Activated CD4-positive, alpha-beta T cell treated with anti-CD3 and anti-CD28 coated beads, Interleukin-2, amount 10 ng/mL, durations not matched to agents 7 days and 5 days (primary cell): ENCODE measurements around the gene OPCML. TPM values are rescaled to one million over a fixed set of nuclear protein-coding genes. Genes with fewer than 3 reads are reported as not detected.

Experiments used
- CTCF ChIA-PET: fragments of 350-600 bp; sonication (Branson Sonifier 250); formaldehyde crosslinking; loops from one replicate; lab custom pipeline; 2021; ENCODE audit warnings: antibody characterized with exemption; lab: Charles Lee
- POLR2A ChIA-PET: fragments of 350-600 bp; sonication (Branson Sonifier 250); formaldehyde crosslinking; loops from one replicate; lab custom pipeline; 2021; ENCODE audit warnings: antibody characterized with exemption; lab: Charles Lee
- DNase-seq: peaks from one replicate; pipeline ENCODE4 v3.0.0-alpha.2; 2020
- H3K27ac Mint-ChIP-seq: one replicate; pipeline ENCODE4 v1.8.0; 2021; ENCODE audit warnings: mild to moderate bottlenecking, moderate library complexity, mixed read lengths
- H3K27me3 Mint-ChIP-seq: one replicate; pipeline ENCODE4 v1.8.0; 2021; ENCODE audit warnings: mixed read lengths
- H3K36me3 Mint-ChIP-seq: one replicate; pipeline ENCODE4 v1.8.0; 2021; ENCODE audit warnings: low read depth, mixed read lengths
- H3K4me1 Mint-ChIP-seq: one replicate; pipeline ENCODE4 v1.8.0; 2021; ENCODE audit warnings: mixed read lengths
- H3K4me3 Mint-ChIP-seq: one replicate; pipeline ENCODE4 v1.8.0; 2021; ENCODE audit warnings: mild to moderate bottlenecking, moderate library complexity, mixed read lengths
- H3K9me3 Mint-ChIP-seq: one replicate; pipeline ENCODE4 v1.8.0; 2021; ENCODE audit warnings: mixed read lengths
- total RNA-seq, 2 experiments: library from RNA; stranded (reverse); gene quantifications; one replicate each; pipeline ENCODE4 v1.2.3, GENCODE V29; 2021

Gene OPCML
- total RNA-seq, 2 experiments from 2014 or later, result not detected

DNA sequence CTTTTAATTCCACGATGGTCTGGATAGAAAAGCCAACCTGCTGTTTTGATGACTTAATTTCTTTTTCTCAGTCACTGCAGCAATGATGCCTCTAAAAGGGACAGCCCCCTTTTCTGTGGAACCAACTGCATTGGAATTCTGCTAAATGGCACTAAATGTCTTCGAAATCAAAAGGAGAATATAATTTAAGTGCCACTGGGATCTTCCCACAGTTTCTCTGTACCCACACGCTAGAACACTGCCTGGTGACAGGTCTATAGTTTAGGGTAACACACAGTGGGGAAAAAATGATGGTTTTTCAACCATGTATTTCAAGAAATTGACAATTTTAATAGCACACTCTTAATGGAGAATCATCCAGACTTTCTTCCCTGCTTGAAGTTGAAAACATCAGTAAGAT is 182.3 kb downstream of the OPCML start:
- Mint-ChIP-seq H3K27me3 (no peaks in the 10 kb centered on the region), H3K4me3 (no peak overlapping the region), H3K27ac (no peak overlapping the region), H3K4me1 (no peaks in the 10 kb centered on the region), H3K36me3 (no peaks in the 10 kb centered on the region), H3K9me3 (no peaks in the 10 kb centered on the region)
- POLR2A ChIA-PET, result no interaction called here
- no peak for DNase-seq
- CTCF ChIA-PET, result no interaction called here

DNA sequence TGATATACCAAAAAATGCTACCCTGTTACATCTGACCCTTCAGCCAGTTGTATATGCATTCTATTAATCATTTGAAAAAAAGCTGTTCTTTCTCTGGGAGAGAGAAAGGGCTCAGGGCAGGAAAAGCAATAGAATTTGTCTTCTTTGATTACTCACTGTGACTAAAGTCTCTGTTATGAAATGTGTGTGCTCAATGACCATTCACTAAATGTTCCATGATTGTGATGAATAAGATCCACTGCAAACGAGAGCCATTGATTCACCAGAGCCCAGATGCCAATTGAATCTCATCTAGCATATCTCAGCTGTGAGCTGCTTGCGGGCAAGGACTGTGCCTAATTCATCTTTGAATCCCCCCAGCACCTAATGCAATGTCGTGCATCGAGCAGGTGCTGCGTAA is 184.3 kb downstream of the OPCML start:
- Mint-ChIP-seq H3K36me3 (no peaks in the 10 kb centered on the region), H3K9me3 (no peaks in the 10 kb centered on the region), H3K27me3 (no peaks in the 10 kb centered on the region), H3K27ac (no peak overlapping the region), H3K4me3 (no peak overlapping the region), H3K4me1 (no peaks in the 10 kb centered on the region)
- ChIA-PET CTCF (no interaction called here), POLR2A (no interaction called here)
- no peak for DNase-seq

DNA sequence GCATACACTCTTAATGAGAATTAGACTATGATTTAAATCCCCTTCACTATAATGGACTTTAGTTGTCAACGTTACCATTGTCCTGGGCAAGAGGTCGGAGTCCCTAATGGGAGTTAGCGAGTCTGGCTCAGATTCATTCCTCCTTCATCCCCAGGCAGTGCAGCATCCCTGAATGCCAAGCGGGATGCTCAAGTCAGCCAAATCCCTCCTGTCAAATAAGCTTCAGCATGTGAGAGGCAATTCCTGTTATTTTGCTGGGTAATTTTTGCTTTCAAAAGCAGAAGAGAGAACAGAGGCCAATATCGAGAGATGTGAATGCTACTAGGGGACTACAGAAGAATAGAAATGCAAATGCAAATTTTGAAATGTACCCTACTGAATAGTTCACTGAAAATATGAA is 186.2 kb downstream of the OPCML start:
- H3K4me1 Mint-ChIP-seq, result no peaks in the 10 kb centered on the region
- H3K27ac Mint-ChIP-seq, result no peak overlapping the region
- no peaks in the 10 kb centered on the region for H3K36me3 Mint-ChIP-seq
- H3K4me3 Mint-ChIP-seq, result no peak overlapping the region
- DNase-seq, result no peak
- CTCF ChIA-PET, result no interaction called here
- POLR2A ChIA-PET, result no interaction called here
- H3K27me3 Mint-ChIP-seq, result no peaks in the 10 kb centered on the region
- no peaks in the 10 kb centered on the region for H3K9me3 Mint-ChIP-seq

DNA sequence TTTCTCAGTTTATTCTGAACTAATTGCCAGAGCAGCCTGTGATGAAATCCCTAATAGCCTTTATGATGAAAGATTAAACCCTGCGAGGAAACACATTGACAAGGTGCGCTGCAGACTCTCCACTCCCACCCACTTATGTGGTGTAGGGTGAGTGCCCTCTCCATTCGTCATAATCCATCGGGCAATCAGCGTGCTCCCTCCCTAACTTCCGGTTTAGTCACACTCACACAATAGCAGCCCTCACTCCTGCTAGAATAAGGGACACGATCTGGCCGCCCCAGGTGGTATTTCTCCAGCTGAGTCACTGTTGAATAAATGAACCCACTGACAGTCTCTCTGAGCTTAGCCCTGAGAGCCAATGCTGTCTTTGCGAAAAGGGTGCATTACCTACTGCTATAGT is 188.3 kb downstream of the OPCML start:
- no peaks in the 10 kb centered on the region for H3K36me3 Mint-ChIP-seq
- CTCF ChIA-PET, result no interaction called here
- no peak for DNase-seq
- H3K4me1 Mint-ChIP-seq, result no peaks in the 10 kb centered on the region
- no peak overlapping the region for H3K4me3 Mint-ChIP-seq
- H3K9me3 Mint-ChIP-seq, result no peaks in the 10 kb centered on the region
- POLR2A ChIA-PET, result no interaction called here
- no peak overlapping the region for H3K27ac Mint-ChIP-seq
- H3K27me3 Mint-ChIP-seq, result no peaks in the 10 kb centered on the region

DNA sequence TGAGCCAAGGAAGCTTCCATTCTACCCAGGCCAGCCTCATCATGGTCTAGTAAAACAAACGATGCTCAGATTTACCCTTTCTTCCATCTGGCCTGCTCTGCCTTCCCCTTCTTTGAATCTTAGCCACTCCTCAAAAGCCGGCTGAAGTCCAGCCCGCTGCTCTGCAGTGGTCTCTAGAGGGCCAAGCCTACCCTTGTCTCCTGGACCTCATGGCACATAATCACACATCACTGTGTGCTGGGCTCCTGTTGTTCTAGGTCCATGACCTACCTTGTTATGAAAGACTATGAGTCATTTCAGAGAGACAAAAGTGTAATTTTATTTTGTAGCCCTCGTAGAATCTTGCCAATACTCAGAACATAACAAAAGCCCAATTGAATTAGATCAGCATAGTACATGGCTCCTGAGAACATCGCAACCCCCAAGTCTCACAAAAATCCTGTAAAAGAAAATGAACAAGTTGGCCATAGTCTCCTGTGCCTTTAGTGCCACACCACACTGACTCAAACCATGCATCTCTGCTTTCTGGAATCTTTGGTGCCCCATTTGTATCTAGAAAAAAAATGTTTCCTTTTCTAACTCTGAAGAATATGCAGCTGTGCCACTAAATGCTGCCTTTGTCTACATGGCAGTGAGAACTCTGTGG is 192.7 kb downstream of the OPCML start:
- no peak overlapping the region for H3K4me3 Mint-ChIP-seq
- H3K36me3 Mint-ChIP-seq, result no peaks in the 10 kb centered on the region
- POLR2A ChIA-PET, result no interaction called here
- H3K27me3 Mint-ChIP-seq, result no peaks in the 10 kb centered on the region
- H3K4me1 Mint-ChIP-seq, result no peaks in the 10 kb centered on the region
- H3K27ac Mint-ChIP-seq, result no peak overlapping the region
- CTCF ChIA-PET, result no interaction called here
- DNase-seq, result no peak
- no peaks in the 10 kb centered on the region for H3K9me3 Mint-ChIP-seq

DNA sequence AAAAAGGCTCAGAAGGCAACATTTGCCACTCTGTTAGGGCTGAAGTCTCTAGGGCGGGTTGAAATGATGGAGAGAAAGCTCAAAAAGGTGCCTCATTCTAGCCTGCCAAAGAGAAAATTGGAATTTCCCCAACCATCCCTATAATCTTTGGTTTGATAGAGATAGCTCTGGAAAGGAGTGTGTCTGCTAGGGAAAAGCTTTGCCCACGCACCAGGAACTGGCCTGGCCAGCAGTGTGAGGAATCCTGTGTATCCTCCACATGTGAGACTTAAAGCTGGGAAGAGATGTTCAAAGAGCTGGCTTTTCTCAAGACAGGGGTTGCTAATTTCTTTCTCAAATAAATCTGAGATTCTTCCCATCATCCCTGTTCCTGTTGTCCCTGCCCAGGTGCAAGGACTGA is 193.7 kb downstream of the OPCML start:
- Mint-ChIP-seq H3K4me1 (no peaks in the 10 kb centered on the region), H3K27me3 (no peaks in the 10 kb centered on the region), H3K27ac (no peak overlapping the region), H3K36me3 (no peaks in the 10 kb centered on the region), H3K9me3 (peaks cover 4% of the 10 kb centered on the region), H3K4me3 (no peak overlapping the region)
- ChIA-PET CTCF (no interaction called here), POLR2A (no interaction called here)
- DNase-seq, result no peak

DNA sequence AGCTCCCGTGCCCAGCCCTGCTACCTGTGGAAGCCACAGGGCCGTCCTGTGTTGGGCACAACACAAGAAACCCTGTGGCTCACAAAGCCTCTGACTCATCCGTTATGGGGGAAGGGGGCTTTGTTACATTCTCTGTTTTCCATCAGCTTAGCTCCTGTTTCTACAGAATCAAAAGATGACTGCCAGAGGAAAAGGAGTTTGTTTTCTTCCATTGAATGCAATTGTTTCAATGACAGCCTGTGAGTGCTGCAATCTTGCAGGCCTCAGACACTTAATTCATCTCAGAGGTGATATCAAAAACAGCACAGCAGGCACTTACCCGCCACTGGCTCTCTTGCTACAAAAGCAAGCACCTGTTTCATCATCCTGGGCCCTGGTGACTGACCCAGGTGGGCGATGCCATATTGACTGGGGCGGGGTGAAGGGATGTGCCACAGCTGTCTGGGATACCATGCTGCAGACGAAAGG is 194.3 kb downstream of the OPCML start:
- CTCF ChIA-PET, result interaction anchor here (0.6 kb wide), 1 partner anchor 547 kb away, joined by 3 read pairs; no protein-coding TSS in a partner anchor
- H3K9me3 Mint-ChIP-seq, result peaks cover 4% of the 10 kb centered on the region

DNA sequence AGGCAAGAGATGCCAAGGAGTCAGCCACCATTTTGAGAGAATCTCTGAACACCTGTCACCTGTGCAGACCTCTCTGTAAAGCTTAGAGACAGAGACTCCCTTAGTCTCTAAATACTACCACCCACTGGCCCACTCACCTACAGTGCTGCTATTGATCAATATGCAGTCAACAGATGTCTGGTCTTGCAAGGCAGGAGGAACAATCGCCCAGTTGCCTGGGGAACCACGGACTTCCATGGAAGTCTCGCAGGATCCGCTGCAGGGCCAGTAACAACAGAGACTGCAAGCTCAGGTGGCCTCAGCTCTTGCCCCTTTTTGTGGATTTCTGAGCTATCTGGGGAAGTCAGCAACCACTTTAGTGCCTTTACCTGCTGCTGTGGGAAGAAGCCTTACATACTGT is 195.1 kb downstream of the OPCML start:
- H3K27me3 Mint-ChIP-seq, result no peaks in the 10 kb centered on the region
- ChIA-PET CTCF (no interaction called here), POLR2A (no interaction called here)
- no peak overlapping the region for H3K4me3 Mint-ChIP-seq
- no peaks in the 10 kb centered on the region for H3K4me1 Mint-ChIP-seq
- no peak overlapping the region for H3K27ac Mint-ChIP-seq
- no peaks in the 10 kb centered on the region for H3K36me3 Mint-ChIP-seq
- DNase-seq, result no peak
- H3K9me3 Mint-ChIP-seq, result peaks cover 4% of the 10 kb centered on the region

More for the DNA sequence above, 194.3 kb downstream of the OPCML start:
- Mint-ChIP-seq H3K36me3 (no peaks in the 10 kb centered on the region), H3K27ac (no peak overlapping the region), H3K4me3 (no peak overlapping the region), H3K4me1 (no peaks in the 10 kb centered on the region), H3K27me3 (no peaks in the 10 kb centered on the region)
- no peak for DNase-seq
- POLR2A ChIA-PET, result no interaction called here

DNA sequence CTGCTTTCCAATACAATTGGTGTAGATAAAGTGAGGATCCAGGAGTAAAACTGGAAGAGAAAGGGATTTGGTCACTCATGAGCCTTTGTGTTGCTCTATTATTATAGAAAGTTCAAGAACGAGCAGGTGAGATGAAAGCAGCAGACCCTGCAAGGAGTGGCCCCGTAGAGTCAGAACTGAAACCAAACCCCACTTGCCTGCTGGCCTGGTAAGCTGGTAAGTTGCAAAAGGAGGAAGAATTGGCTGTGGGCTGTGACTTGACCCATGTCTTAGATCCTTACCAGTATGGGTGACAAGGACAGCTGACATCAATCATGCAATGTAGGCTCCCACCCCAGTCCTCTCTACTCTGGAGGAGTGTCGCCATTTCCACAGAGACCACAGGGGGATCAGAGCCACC is 201.3 kb downstream of the OPCML start:
- H3K9me3 Mint-ChIP-seq, result peaks cover 4% of the 10 kb centered on the region
- H3K27ac Mint-ChIP-seq, result no peak overlapping the region
- no peaks in the 10 kb centered on the region for H3K4me1 Mint-ChIP-seq
- POLR2A ChIA-PET, result no interaction called here
- H3K4me3 Mint-ChIP-seq, result no peak overlapping the region
- CTCF ChIA-PET, result no interaction called here
- H3K36me3 Mint-ChIP-seq, result no peaks in the 10 kb centered on the region
- DNase-seq, result no peak
- no peaks in the 10 kb centered on the region for H3K27me3 Mint-ChIP-seq

DNA sequence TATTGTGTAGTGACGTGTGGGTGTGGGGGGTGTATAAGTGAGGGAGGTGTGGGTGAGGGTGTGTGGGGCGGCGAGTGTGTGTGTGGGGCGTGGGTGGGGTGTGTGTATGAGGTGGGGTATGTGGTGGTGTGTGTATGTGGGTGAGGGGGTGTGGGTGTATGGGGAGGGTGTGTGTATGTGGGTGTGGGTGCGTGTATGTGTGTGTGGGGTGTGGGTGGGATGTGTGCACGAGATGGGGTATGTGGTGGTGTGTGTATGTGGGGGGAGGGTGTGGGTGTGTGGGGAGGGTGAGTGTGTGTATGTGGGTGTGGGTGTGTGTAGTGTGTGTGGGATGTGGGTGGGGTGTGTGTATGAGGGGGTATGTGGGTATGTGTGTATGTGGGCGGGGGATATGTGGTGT is 205.5 kb downstream of the OPCML start:
- H3K9me3 Mint-ChIP-seq, result no peaks in the 10 kb centered on the region
- H3K27me3 Mint-ChIP-seq, result no peaks in the 10 kb centered on the region
- no peak overlapping the region for H3K4me3 Mint-ChIP-seq
- H3K27ac Mint-ChIP-seq, result no peak overlapping the region
- ChIA-PET POLR2A (no interaction called here), CTCF (no interaction called here)
- no peaks in the 10 kb centered on the region for H3K4me1 Mint-ChIP-seq
- no peaks in the 10 kb centered on the region for H3K36me3 Mint-ChIP-seq
- no peak for DNase-seq

DNA sequence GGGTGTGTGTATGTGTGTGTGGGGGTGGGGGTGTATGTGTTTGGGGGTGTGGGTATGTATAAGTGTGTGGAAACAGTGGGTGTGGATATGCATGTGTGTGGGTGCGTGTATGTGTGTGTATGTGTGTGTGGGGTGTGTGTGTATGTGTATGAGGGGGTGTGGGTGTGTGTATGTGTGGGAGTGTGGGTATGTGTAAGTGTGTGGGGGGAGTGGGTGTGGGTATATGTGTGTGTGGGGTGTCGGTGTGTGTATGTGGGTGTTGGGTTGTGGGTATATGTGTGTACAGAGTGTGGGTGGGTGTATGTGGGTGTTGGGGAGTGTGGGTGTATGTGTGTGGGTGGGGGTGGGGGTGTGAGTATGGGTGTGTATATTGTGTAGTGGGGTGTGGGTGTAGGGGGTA is 206.0 kb downstream of the OPCML start:
- DNase-seq, result no peak
- H3K4me3 Mint-ChIP-seq, result no peak overlapping the region
- H3K36me3 Mint-ChIP-seq, result no peaks in the 10 kb centered on the region
- no peaks in the 10 kb centered on the region for H3K4me1 Mint-ChIP-seq
- H3K9me3 Mint-ChIP-seq, result no peaks in the 10 kb centered on the region
- H3K27me3 Mint-ChIP-seq, result no peaks in the 10 kb centered on the region
- H3K27ac Mint-ChIP-seq, result no peak overlapping the region
- ChIA-PET POLR2A (no interaction called here), CTCF (no interaction called here)

DNA sequence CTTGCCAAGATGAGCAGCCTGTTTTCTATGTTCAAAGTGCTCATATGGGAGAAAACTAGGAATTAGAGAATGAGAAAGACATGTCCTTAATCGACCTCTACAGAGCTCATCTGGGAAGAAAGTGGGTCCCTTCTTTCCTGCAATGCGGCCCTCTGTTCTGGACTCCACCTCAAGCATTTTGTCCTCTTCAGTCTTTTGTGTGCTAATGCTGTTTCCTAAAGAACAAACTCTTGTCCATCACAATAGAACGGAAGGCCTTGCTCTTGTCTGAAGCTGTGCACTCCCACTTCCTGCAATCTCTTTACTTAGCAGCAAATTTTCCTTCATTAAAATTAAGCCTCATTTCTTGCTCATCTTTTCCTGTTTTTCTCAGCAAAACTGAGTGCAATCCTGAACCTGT is 206.6 kb downstream of the OPCML start:
- no peaks in the 10 kb centered on the region for H3K36me3 Mint-ChIP-seq
- H3K27me3 Mint-ChIP-seq, result no peaks in the 10 kb centered on the region
- H3K27ac Mint-ChIP-seq, result no peak overlapping the region
- POLR2A ChIA-PET, result no interaction called here
- no peaks in the 10 kb centered on the region for H3K9me3 Mint-ChIP-seq
- DNase-seq, result no peak
- no peak overlapping the region for H3K4me3 Mint-ChIP-seq
- CTCF ChIA-PET, result no interaction called here
- no peaks in the 10 kb centered on the region for H3K4me1 Mint-ChIP-seq

DNA sequence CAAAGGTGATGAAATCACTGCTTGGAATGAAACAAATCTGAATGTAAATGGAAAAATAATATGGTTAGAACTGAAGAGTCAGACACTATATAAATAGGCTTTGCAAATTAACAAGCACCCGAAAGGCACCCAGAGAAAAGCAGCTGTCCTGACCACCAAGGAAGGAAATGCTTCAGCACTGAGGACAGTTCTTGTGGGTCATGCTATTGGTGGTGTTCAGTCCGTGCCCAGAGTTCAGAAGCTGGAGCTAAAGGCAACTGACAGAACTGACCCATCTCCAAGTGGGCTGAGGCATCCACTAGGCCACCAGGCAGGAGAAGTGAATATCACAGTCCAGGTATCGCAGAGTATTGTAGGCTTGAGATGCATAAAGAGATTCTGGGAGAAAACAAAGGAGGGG is 208.9 kb downstream of the OPCML start:
- Mint-ChIP-seq H3K4me1 (no peaks in the 10 kb centered on the region), H3K36me3 (no peaks in the 10 kb centered on the region), H3K27me3 (no peaks in the 10 kb centered on the region), H3K4me3 (no peak overlapping the region), H3K27ac (no peak overlapping the region), H3K9me3 (no peaks in the 10 kb centered on the region)
- CTCF ChIA-PET, result no interaction called here
- POLR2A ChIA-PET, result no interaction called here
- no peak for DNase-seq

DNA sequence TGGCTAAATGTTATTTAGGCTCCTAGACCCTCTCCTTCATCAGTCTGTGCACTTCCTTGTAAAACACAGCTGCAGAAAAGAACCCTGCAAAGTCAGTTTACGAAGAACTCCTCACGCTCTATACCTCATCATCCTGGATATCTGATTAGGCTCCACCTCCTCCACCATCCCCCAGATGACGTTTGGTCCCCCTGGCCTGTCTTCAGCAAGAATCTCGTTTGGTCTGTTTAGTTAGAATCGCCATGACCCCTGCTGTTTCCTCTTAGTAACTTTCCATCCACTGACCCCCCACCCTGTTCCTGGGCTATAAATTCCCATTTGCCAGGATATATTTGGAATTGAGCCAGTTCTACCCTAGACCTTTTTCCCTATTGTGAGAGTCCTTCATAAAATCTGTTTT is 214.1 kb downstream of the OPCML start:
- Mint-ChIP-seq H3K27ac (no peak overlapping the region), H3K36me3 (no peaks in the 10 kb centered on the region), H3K4me1 (no peaks in the 10 kb centered on the region), H3K9me3 (peaks cover 2% of the 10 kb centered on the region), H3K27me3 (no peaks in the 10 kb centered on the region), H3K4me3 (no peak overlapping the region)
- ChIA-PET POLR2A (no interaction called here), CTCF (no interaction called here)
- DNase-seq, result no peak
